Brain microvascular endothelial cell (primary cell): ENCODE results near the gene NR2E3.

Experiments used
- DNase-seq: peaks from one replicate; pipeline ENCODE4 v3.0.0-alpha.2; 2020
- H3K27ac ChIP-seq: fragments of 250-450 bp; sonication (Bioruptor Pico); 2 replicates; pipeline ENCODE4 v1.5.1; 2020; ENCODE audit warnings: mild to moderate bottlenecking, moderate library complexity
- H3K27me3 ChIP-seq: fragments of 250-450 bp; sonication (Bioruptor Pico); replicated peaks from 2 replicates; pipeline ENCODE4 v1.5.1; 2020; ENCODE audit warnings: mild to moderate bottlenecking
- H3K36me3 ChIP-seq: fragments of 250-450 bp; sonication (Bioruptor Pico); replicated peaks from 2 replicates; pipeline ENCODE4 v1.5.1; 2020; ENCODE audit warnings: mild to moderate bottlenecking
- H3K4me3 ChIP-seq: 2 replicates; pipeline ENCODE4 v1.5.1; 2011; ENCODE audit warnings: low read depth, mild to moderate bottlenecking, control low read depth, low read length, moderate library complexity
- CTCF ChIP-seq: IDR thresholded peaks from 2 replicates; pipeline ENCODE4 v1.5.1; 2011; ENCODE audit warnings: low read depth, mild to moderate bottlenecking, moderate library complexity, low read length, control low read depth, inconsistent platforms; ENCODE audit errors: missing control alignments
- in situ Hi-C: cut with HindIII; loops from 2 replicates; pipeline ENCODE4 v1.10.0; 2017; ENCODE audit warnings: low sequenced_read_pairs, low pct_ligation_motif_present

The NR2E3 gene

GRCh38 chr15:71821547-71822129, 11.3 kb downstream of the NR2E3 start:
- TF ChIP-seq CTCF: no peak
- in situ Hi-C loops: no loop called here
- no peak for DNase-seq
- no peak overlapping the region for H3K4me3 ChIP-seq
- H3K27ac ChIP-seq: no peak overlapping the region
- no peaks in the 10 kb centered on the region for H3K27me3 ChIP-seq
- H3K36me3 ChIP-seq: peaks cover 24% of the 10 kb centered on the region

GRCh38 chr15:71822890-71823630, 12.7 kb downstream of the NR2E3 start:
- in situ Hi-C loops: no loop called here
- DNase-seq: no peak
- Histone ChIP-seq H3K27ac (no peak overlapping the region), H3K4me3 (no peak overlapping the region), H3K27me3 (no peaks in the 10 kb centered on the region), H3K36me3 (peaks cover 35% of the 10 kb centered on the region)
- no peak for TF ChIP-seq CTCF

- DNase-seq: no peak
- no peaks in the 10 kb centered on the region for H3K27me3 ChIP-seq
- peaks cover 37% of the 10 kb centered on the region for H3K36me3 ChIP-seq
- H3K27ac ChIP-seq: no peak overlapping the region
- no peak overlapping the region for H3K4me3 ChIP-seq
- no peak for TF ChIP-seq CTCF
- in situ Hi-C loops: no loop called here
These were observed 13.4 kb downstream of the NR2E3 start for GRCh38 chr15:71823801-71824200.

GRCh38 chr15:71825021-71825730, 14.8 kb downstream of the NR2E3 start:
- H3K36me3 ChIP-seq: peaks cover 45% of the 10 kb centered on the region
- H3K27me3 ChIP-seq: no peaks in the 10 kb centered on the region

GRCh38 chr15:71826196-71826595, 15.8 kb downstream of the NR2E3 start:
- Histone ChIP-seq H3K4me3 (no peak overlapping the region), H3K36me3 (peaks cover 45% of the 10 kb centered on the region), H3K27ac (no peak overlapping the region), H3K27me3 (no peaks in the 10 kb centered on the region)
- in situ Hi-C loops: no loop called here
- TF ChIP-seq CTCF: no peak
- no peak for DNase-seq

More at GRCh38 chr15:71825021-71825730, 14.8 kb downstream of the NR2E3 start:
- TF ChIP-seq CTCF: no peak
- Histone ChIP-seq H3K27ac (no peak overlapping the region), H3K4me3 (no peak overlapping the region)
- no peak for DNase-seq
- in situ Hi-C loops: no loop called here
